Ovary (tissue), 9 donors: ENCODE measurements around the gene ARFGAP3. TPM values are rescaled to one million over a fixed set of nuclear protein-coding genes. Genes with fewer than 3 reads are reported as not detected.

Experiments used
- DNase-seq, 5 donors: peaks; one replicate each; pipeline ENCODE4 v3.0.0-alpha.2; 2019 to 2020
- H3K27ac ChIP-seq, 2 donors: fragments of 200-600 bp; one replicate each; pipeline versions ENCODE4 v1.5.1 to v1.8.0; 2019 to 2022
- H3K27me3 ChIP-seq: fragments of 200-600 bp; one replicate; pipeline ENCODE4 v1.8.0; 2022
- H3K36me3 ChIP-seq: fragments of 200-600 bp; sonication (generic); one replicate; pipeline ENCODE4 v1.5.1; 2019
- H3K4me1 ChIP-seq: one replicate; pipeline ENCODE4 v1.8.1; 2013; ENCODE audit warnings: mild to moderate bottlenecking, moderate library complexity; ENCODE audit not compliant: insufficient read depth
- H3K4me3 ChIP-seq: fragments of 200-600 bp; sonication (generic); one replicate; pipeline ENCODE4 v1.5.1; 2017
- H3K9me3 ChIP-seq, 2 donors: fragments of 200-600 bp in 1 of 2; sonication (generic) in 1 of 2; one replicate each; pipeline versions ENCODE4 v1.5.1 to v1.8.1; 2013 to 2019; ENCODE audit warnings: mild to moderate bottlenecking in 1 of 2, moderate library complexity in 1 of 2
- CTCF ChIP-seq, 3 donors: fragments of 450-650 bp in 2 of 3; fragments of 200-600 bp in 1 of 3; IDR thresholded peaks; one replicate each; pipeline versions ENCODE4 v1.5.1 to v1.8.0; 2016 to 2022; ENCODE audit warnings: antibody characterized with exemption in 3 of 3, mild to moderate bottlenecking in 1 of 3
- EP300 ChIP-seq: sonication (generic); formaldehyde crosslinking; IDR thresholded peaks from one replicate; pipeline ENCODE4 v1.6.1; 2017; ENCODE audit warnings: antibody characterized with exemption
- POLR2A ChIP-seq: fragments of 450-650 bp; IDR thresholded peaks from one replicate; pipeline ENCODE4 v1.6.1; 2017; ENCODE audit warnings: antibody characterized with exemption, mild to moderate bottlenecking, moderate library complexity
- WGBS, 3 donors: extraction: QIAGEN DNeasy Blood & Tissue Kit in 1 of 3; methylation state at CpG; one replicate each; pipeline versions ENCODE4 v1.1.5 to v1.1.7; 2013 to 2017; 5-methylcytosine and 5-hydroxymethylcytosine counted together
- intact Hi-C, 4 donors: fragments of 100-400 bp; cut with DNase I; formaldehyde crosslinking; loops; one replicate each; pipeline versions ENCODE4 v1.11.0 to v1.15.1; 2022 to 2023
- polyA plus RNA-seq, 2 donors: library from polyadenylated mRNA; stranded (reverse); fragments of 200-250 nt in 1 of 2; fragments of 350-450 nt in 1 of 2; fragmentation: Illumina TruSeq in 1 of 2; extraction: RNeasy Lipid Tissue Mini Kit (QIAGEN cat#74804) in 1 of 2; gene quantifications; one replicate each; pipeline ENCODE4 v1.2.3, GENCODE V29; 2013 to 2014
- total RNA-seq, 7 donors: library from RNA; depleted of rRNA in 2 of 7; stranded (reverse); fragments of >200 nt in 2 of 7; fragmentation: NEBNext Ultra II Directional in 3 of 7; extraction: Animal tissue kit (Norgen Biotek cat#: 25700) in 3 of 7; gene quantifications; one replicate each; pipeline versions ENCODE4 v1.1.0 to v1.2.4, GENCODE V29; 2016 to 2023
- donor health status: DM: no; HTN: no; CAD: no; lungs with moderate emphysema.
- donor health status: DM: no; HTN: no; CAD: no.
- donor health status: Bipolar disorder and iron deficiency.
- donor health status: DM: yes; HTN: yes; CAD: no.
- donor health status: DM: no; HTN: no; CAD: no.
- donor health status: DM: yes; HTN: yes; CAD: no.

The ARFGAP3 gene
- total and polyA plus RNA-seq, 9 donors = 21.6 to 47.8 (median 39.2) TPM

GRCh38 chr22:42856179-42856864, 751 bp downstream of the ARFGAP3 start:
- H3K4me3 ChIP-seq = peak overlapping the region; percentile 58
- H3K9me3 ChIP-seq = no peaks in the 10 kb centered on the region
- peaks cover 13% of the 10 kb centered on the region for H3K4me1 ChIP-seq
- H3K27me3 ChIP-seq = no peaks in the 10 kb centered on the region
- 0 to 1% (median 0%) methylated on average over 29 to 44 of the region's 44 CpGs for whole genome bisulfite sequencing, 3 donors
- peak in 3 of 5 donors; percentile 57 to 69 (median 61) for DNase-seq
- H3K27ac ChIP-seq = peak overlapping the region; percentile 85 to 92
- no peak for TF ChIP-seq CTCF (IDR thresholded peaks at IDR 0.05)
- intact Hi-C loops = loop anchor here in 1 of 4 donors (10.0 kb wide), 1 partner anchor 192 kb away; no protein-coding TSS in a partner anchor
- no peaks in the 10 kb centered on the region for H3K36me3 ChIP-seq

DNA sequence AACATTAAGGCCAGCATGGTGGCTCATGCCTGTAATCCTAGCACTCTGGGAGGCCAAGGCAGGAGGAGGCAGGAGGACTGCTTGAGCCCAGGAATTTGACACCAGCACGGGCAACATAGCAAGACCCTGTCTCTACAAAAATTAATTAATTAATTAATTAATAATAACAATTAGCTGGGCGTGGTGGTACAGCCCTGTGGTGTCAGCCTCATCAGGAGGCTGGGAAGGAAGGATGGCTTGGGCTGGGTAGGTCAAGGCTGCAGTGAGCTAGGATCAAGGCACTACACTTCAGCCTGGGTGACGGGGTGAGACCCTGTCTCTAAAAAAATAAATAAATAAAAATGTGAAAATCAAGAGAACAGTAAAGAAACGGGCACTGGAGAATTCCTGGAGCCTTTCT, 1.4 kb downstream of the ARFGAP3 start:
- Histone ChIP-seq H3K27ac (no peak overlapping the region), H3K36me3 (no peaks in the 10 kb centered on the region), H3K27me3 (no peaks in the 10 kb centered on the region), H3K4me3 (peak overlapping the region; percentile 58), H3K4me1 (peaks cover 13% of the 10 kb centered on the region), H3K9me3 (no peaks in the 10 kb centered on the region)
- intact Hi-C loops = loop anchor here in 1 of 4 donors (10.0 kb wide), 1 partner anchor 191 kb away; no protein-coding TSS in a partner anchor
- TF ChIP-seq EP300 (no peak), CTCF (IDR thresholded peaks at IDR 0.05) (no peak), POLR2A (no peak)
- WGBS, 3 donors = 30 to 33% (median 32%) methylated on average over 4 of the region's 4 CpGs
- DNase-seq = no peak

- peaks cover 13% of the 10 kb centered on the region for H3K4me1 ChIP-seq
- intact Hi-C loops = loop anchor here in 1 of 4 donors (10.0 kb wide), 1 partner anchor 190 kb away; no protein-coding TSS in a partner anchor
- no peaks in the 10 kb centered on the region for H3K36me3 ChIP-seq
- no peak for DNase-seq
- no peaks in the 10 kb centered on the region for H3K9me3 ChIP-seq
- H3K4me3 ChIP-seq = no peak overlapping the region
- WGBS, 3 donors = 84 to 86% (median 85%) methylated on average over 8 of the region's 8 CpGs
- no peaks in the 10 kb centered on the region for H3K27me3 ChIP-seq
- no peak overlapping the region for H3K27ac ChIP-seq
- no peak for TF ChIP-seq CTCF (IDR thresholded peaks at IDR 0.05)
- TF ChIP-seq POLR2A = no peak
- TF ChIP-seq EP300 = no peak
Measured at GRCh38 chr22:42855211-42855610, 1.9 kb downstream of the ARFGAP3 start.

- TF ChIP-seq EP300 (no peak), CTCF (IDR thresholded peaks at IDR 0.05) (no peak), POLR2A (no peak)
- Histone ChIP-seq H3K9me3 (no peaks in the 10 kb centered on the region), H3K4me3 (no peak overlapping the region), H3K4me1 (no peaks in the 10 kb centered on the region), H3K36me3 (no peaks in the 10 kb centered on the region), H3K27ac (no peak overlapping the region), H3K27me3 (no peaks in the 10 kb centered on the region)
- no peak for DNase-seq
- intact Hi-C loops = no loop called here
- 86 to 92% (median 86%) methylated on average over 5 of the region's 5 CpGs for WGBS, 3 donors
Measured at GRCh38 chr22:42848941-42849550, 8.0 kb downstream of the ARFGAP3 start.
